GDM1 (cell line): ENCODE data around the gene FBLN1.
"Not testable (repeated sequence)": the region's sequence is repeated elsewhere in the genome, so short reads cannot be mapped to it uniquely, and the experiment has no call there.

Experiments used
- DNase-seq: peaks from one replicate; lab custom pipeline; 2025; lab: John Stamatoyannopoulos, UW

FBLN1 gene

GRCh38 chr22:45502215-45503049 is at the start of gene FBLN1:
TSS of gene FBLN1 (plus strand) at chr22:45502883. CDS start at chr22:45502986, 103 bp downstream.
- no peak for DNase-seq

- no peak for DNase-seq
Measured at GRCh38 chr22:45453764-45454163, 48.9 kb upstream of the FBLN1 start.

GRCh38 chr22:45454275-45454674 is 48.4 kb upstream of the FBLN1 start:
- DNase-seq, result no peak

GRCh38 chr22:45455212-45455611 is 47.5 kb upstream of the FBLN1 start:
- DNase-seq, result no peak

GRCh38 chr22:45455621-45456020 is 47.1 kb upstream of the FBLN1 start:
- DNase-seq, result no peak

- DNase-seq, result no peak
Measured at GRCh38 chr22:45456811-45457210, 45.9 kb upstream of the FBLN1 start.

- no peak for DNase-seq
Measured at GRCh38 chr22:45458532-45458931, 44.2 kb upstream of the FBLN1 start.

GRCh38 chr22:45459235-45459634 is 43.4 kb upstream of the FBLN1 start:
- no peak for DNase-seq

- DNase-seq, result no peak
Measured at GRCh38 chr22:45460288-45461109, 42.2 kb upstream of the FBLN1 start.

GRCh38 chr22:45462034-45462655 is 40.5 kb upstream of the FBLN1 start:
- no peak for DNase-seq

GRCh38 chr22:45463691-45464090 is 39.0 kb upstream of the FBLN1 start:
- DNase-seq, result not testable (repeated sequence)

GRCh38 chr22:45465633-45466032 is 37.0 kb upstream of the FBLN1 start:
- DNase-seq, result no peak

- DNase-seq, result no peak
Measured at GRCh38 chr22:45468872-45469271, 33.8 kb upstream of the FBLN1 start.

- DNase-seq, result no peak
Measured at GRCh38 chr22:45469281-45470073, 33.2 kb upstream of the FBLN1 start.

GRCh38 chr22:45470871-45471270 is 31.8 kb upstream of the FBLN1 start:
- no peak for DNase-seq

- DNase-seq, result no peak
Measured at GRCh38 chr22:45472426-45472825, 30.3 kb upstream of the FBLN1 start.

GRCh38 chr22:45473626-45474237 is 29.0 kb upstream of the FBLN1 start:
- DNase-seq, result no peak

GRCh38 chr22:45475063-45475747 is 27.5 kb upstream of the FBLN1 start:
- no peak for DNase-seq

GRCh38 chr22:45475851-45476514 is 26.7 kb upstream of the FBLN1 start:
- no peak for DNase-seq

GRCh38 chr22:45476814-45477213 is 25.9 kb upstream of the FBLN1 start:
- DNase-seq, result no peak
